ENCODE data around the gene RBMX. TPM values are rescaled to one million over a fixed set of nuclear protein-coding genes. Genes with fewer than 3 reads are reported as not detected.

The RBMX gene
- total RNA-seq, 1 experiment from 2014 or later, result 261 TPM

- Mint-ChIP-seq H3K4me3 (ENCODE audit: unreplicated experiment) (no peak overlapping the region), H3K27ac (ENCODE audit: unreplicated experiment) (no peak overlapping the region), H3K36me3 (ENCODE audit: insufficient read depth, unreplicated experiment) (peaks cover 98% of the 10 kb centered on the region), H3K9me3 (ENCODE audit: unreplicated experiment) (no peaks in the 10 kb centered on the region), H3K4me1 (ENCODE audit: low read depth, unreplicated experiment) (peaks cover 6% of the 10 kb centered on the region), H3K27me3 (ENCODE audit: insufficient read depth, unreplicated experiment) (no peaks in the 10 kb centered on the region)
- Histone ChIP-seq H3K4me3 (ENCODE audit: low read depth, low read length) (no peak overlapping the region), H3K27me3 (replicated peaks; ENCODE audit: control insufficient read depth, insufficient read depth, low read length) (no peaks in the 10 kb centered on the region), H3K4me1 (no peaks in the 10 kb centered on the region), H3K36me3 (ENCODE audit: control insufficient read depth, insufficient read depth, low read length) (peaks cover 1% of the 10 kb centered on the region; the same call in 1 of the 2 replicates), H3K9me3 (no peaks in the 10 kb centered on the region)
- no peak for DNase-seq
- ChIA-PET CTCF (no interaction called here), POLR2A (no interaction called here)
- TF ChIP-seq CTCF (IDR thresholded peaks at IDR 0.05; ENCODE audit: insufficient read depth in 1 of 2, low read depth in 1 of 2, low read length in 1 of 2, severe bottlenecking in 1 of 2, unreplicated experiment in 1 of 2), result no peak
- intact Hi-C loops (cut with micrococcal nuclease; ENCODE audit: unreplicated experiment), result loop anchor here (5.0 kb wide), 1 partner anchor 60 kb away; no protein-coding TSS in a partner anchor
- no TSS peak for BruUV-seq (replicated peaks)
Measured at GRCh38 chrX:136867518-136867917, 13.0 kb downstream of the RBMX start.

GRCh38 chrX:136867096-136867491 lies 13.4 kb downstream of the RBMX start:
- Mint-ChIP-seq H3K9me3 (ENCODE audit: unreplicated experiment) (no peaks in the 10 kb centered on the region), H3K36me3 (ENCODE audit: insufficient read depth, unreplicated experiment) (peaks cover 98% of the 10 kb centered on the region), H3K27me3 (ENCODE audit: insufficient read depth, unreplicated experiment) (no peaks in the 10 kb centered on the region), H3K27ac (ENCODE audit: unreplicated experiment) (no peak overlapping the region), H3K4me1 (ENCODE audit: low read depth, unreplicated experiment) (peaks cover 6% of the 10 kb centered on the region), H3K4me3 (ENCODE audit: unreplicated experiment) (no peak overlapping the region)
- Histone ChIP-seq H3K36me3 (ENCODE audit: control insufficient read depth, insufficient read depth, low read length) (peaks cover 1% of the 10 kb centered on the region; the same call in 1 of the 2 replicates), H3K4me1 (no peaks in the 10 kb centered on the region), H3K9me3 (no peaks in the 10 kb centered on the region), H3K27me3 (replicated peaks; ENCODE audit: control insufficient read depth, insufficient read depth, low read length) (no peaks in the 10 kb centered on the region), H3K4me3 (ENCODE audit: low read depth, low read length) (no peak overlapping the region)
- TF ChIP-seq CTCF (IDR thresholded peaks at IDR 0.05; ENCODE audit: insufficient read depth in 1 of 2, low read depth in 1 of 2, low read length in 1 of 2, severe bottlenecking in 1 of 2, unreplicated experiment in 1 of 2), result no peak
- intact Hi-C loops (cut with micrococcal nuclease; ENCODE audit: unreplicated experiment), result loop anchor here (5.0 kb wide), 1 partner anchor 60 kb away; no protein-coding TSS in a partner anchor
- DNase-seq, result no peak
- BruUV-seq (replicated peaks), result no TSS peak
- ChIA-PET CTCF (no interaction called here), POLR2A (no interaction called here)

- peak in 1 of 2 experiments; percentile 34 for DNase-seq
- no TSS peak for BruUV-seq (replicated peaks)
- H3K4me3 ChIP-seq (ENCODE audit: low read depth, low read length), result no peak overlapping the region
- Mint-ChIP-seq H3K36me3 (ENCODE audit: insufficient read depth, unreplicated experiment) (peaks cover 98% of the 10 kb centered on the region), H3K9me3 (ENCODE audit: unreplicated experiment) (no peaks in the 10 kb centered on the region), H3K27ac (ENCODE audit: unreplicated experiment) (peak overlapping the region; percentile 29), H3K4me3 (ENCODE audit: unreplicated experiment) (no peak overlapping the region), H3K4me1 (ENCODE audit: low read depth, unreplicated experiment) (peaks cover 6% of the 10 kb centered on the region), H3K27me3 (ENCODE audit: insufficient read depth, unreplicated experiment) (no peaks in the 10 kb centered on the region)
- CTCF ChIA-PET, result no interaction called here
- H3K27me3 ChIP-seq (replicated peaks; ENCODE audit: control insufficient read depth, insufficient read depth, low read length), result no peaks in the 10 kb centered on the region
- H3K9me3 ChIP-seq, result no peaks in the 10 kb centered on the region
- POLR2A ChIA-PET, result no interaction called here
- H3K4me1 ChIP-seq, result no peaks in the 10 kb centered on the region
- TF ChIP-seq CTCF (IDR thresholded peaks at IDR 0.05; ENCODE audit: insufficient read depth in 1 of 2, low read depth in 1 of 2, low read length in 1 of 2, severe bottlenecking in 1 of 2, unreplicated experiment in 1 of 2), result no peak
- intact Hi-C loops (cut with micrococcal nuclease; ENCODE audit: unreplicated experiment), result loop anchor here (5.0 kb wide), 1 partner anchor 61 kb away; no protein-coding TSS in a partner anchor
- H3K36me3 ChIP-seq (ENCODE audit: control insufficient read depth, insufficient read depth, low read length), result peaks cover 1% of the 10 kb centered on the region; the same call in 1 of the 2 replicates
Measured at GRCh38 chrX:136866337-136867095, 14.0 kb downstream of the RBMX start.
